NCI-H526 (cell line): ENCODE results near the gene SLC8A2.

Experiments
- DNase-seq, 2 experiments: peaks; one replicate each; lab custom pipeline; 2025; lab: John Stamatoyannopoulos, UW

SLC8A2 gene

GRCh38 chr19:47503130-47503825 is 31.6 kb upstream of the SLC8A2 start:
- DNase-seq, result no peak

- DNase-seq, result no peak
Measured at GRCh38 chr19:47499863-47500830, 28.5 kb upstream of the SLC8A2 start.

- no peak for DNase-seq
Measured at GRCh38 chr19:47499371-47499770, 27.7 kb upstream of the SLC8A2 start.

GRCh38 chr19:47498561-47498960 is 26.9 kb upstream of the SLC8A2 start:
- DNase-seq, result no peak

- DNase-seq, result no peak
Measured at GRCh38 chr19:47497821-47498520, 26.3 kb upstream of the SLC8A2 start.

- no peak for DNase-seq
Measured at GRCh38 chr19:47497050-47497766, 25.5 kb upstream of the SLC8A2 start.

- no peak for DNase-seq
Measured at GRCh38 chr19:47495478-47496372, 24.0 kb upstream of the SLC8A2 start.

- no peak for DNase-seq
Measured at GRCh38 chr19:47494729-47495128, 23.0 kb upstream of the SLC8A2 start.

GRCh38 chr19:47494211-47494547 is 22.5 kb upstream of the SLC8A2 start:
- no peak for DNase-seq

- no peak for DNase-seq
Measured at GRCh38 chr19:47493378-47494210, 21.9 kb upstream of the SLC8A2 start.

- DNase-seq, result no peak
Measured at GRCh38 chr19:47492571-47493377, 21.1 kb upstream of the SLC8A2 start.

- DNase-seq, result no peak
Measured at GRCh38 chr19:47492137-47492533, 20.4 kb upstream of the SLC8A2 start.

GRCh38 chr19:47491358-47492136 is 19.9 kb upstream of the SLC8A2 start:
- DNase-seq, result no peak

- no peak for DNase-seq
Measured at GRCh38 chr19:47490847-47491246, 19.2 kb upstream of the SLC8A2 start.

GRCh38 chr19:47490031-47490430 is 18.3 kb upstream of the SLC8A2 start:
- DNase-seq, result no peak

- DNase-seq, result no peak
Measured at GRCh38 chr19:47489072-47489914, 17.6 kb upstream of the SLC8A2 start.
